GM21526 (cell line): Measurements from ENCODE around the gene PCDH9.

Experiments
- ATAC-seq: cut with Tn5 transposase; IDR thresholded peaks from one replicate; pipeline ENCODE4 v1.9.1; 2021; ENCODE audit warnings: moderate library complexity; ENCODE audit not compliant: unreplicated experiment, low FRiP score

PCDH9 gene

GRCh38 chr13:67094952-67095351 is 135.2 kb downstream of the PCDH9 start:
- ATAC-seq, result no peak

- ATAC-seq, result no peak
These were observed 136.1 kb downstream of the PCDH9 start for GRCh38 chr13:67094078-67094477.

GRCh38 chr13:67091603-67092002 is 138.5 kb downstream of the PCDH9 start:
- ATAC-seq, result no peak

- no peak for ATAC-seq
These were observed 139.3 kb downstream of the PCDH9 start for GRCh38 chr13:67090856-67091255.

GRCh38 chr13:67087527-67087926 is 142.6 kb downstream of the PCDH9 start:
- ATAC-seq, result no peak

- no peak for ATAC-seq
These were observed 143.9 kb downstream of the PCDH9 start for GRCh38 chr13:67086260-67086659.

- ATAC-seq, result no peak
These were observed 146.1 kb downstream of the PCDH9 start for GRCh38 chr13:67084066-67084465.

GRCh38 chr13:67083519-67083918 is 146.6 kb downstream of the PCDH9 start:
- no peak for ATAC-seq

GRCh38 chr13:67080351-67080750 is 149.8 kb downstream of the PCDH9 start:
- no peak for ATAC-seq

GRCh38 chr13:67078062-67078461 is 152.1 kb downstream of the PCDH9 start:
- no peak for ATAC-seq

GRCh38 chr13:67077132-67077531 is 153.0 kb downstream of the PCDH9 start:
- ATAC-seq, result no peak

GRCh38 chr13:67076378-67076777 is 153.8 kb downstream of the PCDH9 start:
- no peak for ATAC-seq

- no peak for ATAC-seq
These were observed 154.9 kb downstream of the PCDH9 start for GRCh38 chr13:67075239-67075638.

GRCh38 chr13:67071918-67072598 is 158.1 kb downstream of the PCDH9 start:
- ATAC-seq, result no peak

GRCh38 chr13:67070306-67070705 is 159.8 kb downstream of the PCDH9 start:
- ATAC-seq, result no peak

- no peak for ATAC-seq
These were observed 160.9 kb downstream of the PCDH9 start for GRCh38 chr13:67069117-67069767.

GRCh38 chr13:67064920-67065319 is 165.2 kb downstream of the PCDH9 start:
- no peak for ATAC-seq

GRCh38 chr13:67063036-67063435 is 167.1 kb downstream of the PCDH9 start:
- no peak for ATAC-seq

GRCh38 chr13:67062160-67062559 is 168.0 kb downstream of the PCDH9 start:
- no peak for ATAC-seq

- no peak for ATAC-seq
These were observed 168.4 kb downstream of the PCDH9 start for GRCh38 chr13:67061750-67062149.

GRCh38 chr13:67052550-67053490 is 177.3 kb downstream of the PCDH9 start:
- ATAC-seq, result no peak
